Activated CD4-positive, CD25-positive, alpha-beta regulatory T cell treated with anti-CD3 and anti-CD28 coated beads, Interleukin-2, amount 50 U/mL, for 24 hours (primary cell): ENCODE results near the gene RNF41.
"Not testable (repeated sequence)": the region's sequence is repeated elsewhere in the genome, so short reads cannot be mapped to it uniquely, and the experiment has no call there.

ENCODE experiments used
- ATAC-seq, 2 donors: fragments of 150-1000 bp; cut with Tn5 transposase; one replicate each; pipeline ENCODE4 v1.10.0; 2021; ENCODE audit warnings: mild to moderate bottlenecking in 1 of 2, moderate library complexity in 1 of 2

RNF41 gene

GRCh38 chr12:56221757-56222530, at the start of gene RNF41:
RNF41 (minus strand) TSS chr12:56221922; CDS start chr12:56214047, 7,875 bp downstream.
- ATAC-seq = peak; percentile 82 to 83

GRCh38 chr12:56271031-56271430, 49.3 kb upstream of the RNF41 start:
- no peak for ATAC-seq

- ATAC-seq = no peak
Measured at GRCh38 chr12:56267443-56268071, 45.8 kb upstream of the RNF41 start.

- ATAC-seq = peak; percentile 92 to 93
Measured at GRCh38 chr12:56266693-56267442, 45.1 kb upstream of the RNF41 start, which contains the start of gene COQ10A. COQ10A (plus strand) TSS chr12:56266942; CDS start chr12:56267119, 177 bp downstream.

- not testable (repeated sequence) for ATAC-seq
Measured at GRCh38 chr12:56266068-56266692, 44.5 kb upstream of the RNF41 start.

- not testable (repeated sequence) for ATAC-seq
Measured at GRCh38 chr12:56262955-56263354, 41.2 kb upstream of the RNF41 start.

GRCh38 chr12:56261503-56262232, 39.9 kb upstream of the RNF41 start:
- ATAC-seq = no peak

GRCh38 chr12:56260921-56261320, 39.2 kb upstream of the RNF41 start:
- ATAC-seq = no peak

GRCh38 chr12:56260380-56260779, 38.7 kb upstream of the RNF41 start:
- ATAC-seq = no peak

- no peak for ATAC-seq
Measured at GRCh38 chr12:56258820-56259183, 37.1 kb upstream of the RNF41 start.

- ATAC-seq = peak; percentile 95 to 97
Measured at GRCh38 chr12:56258068-56258819, 36.5 kb upstream of the RNF41 start, which contains the start of gene ANKRD52. ANKRD52 (minus strand) TSS chr12:56258384; CDS start chr12:56258269, 115 bp downstream.

- ATAC-seq = peak in 1 of 2 donors; percentile 11
Measured at GRCh38 chr12:56257491-56258067, 35.9 kb upstream of the RNF41 start.

GRCh38 chr12:56257071-56257470, 35.3 kb upstream of the RNF41 start:
- no peak for ATAC-seq

GRCh38 chr12:56256326-56256960, 34.7 kb upstream of the RNF41 start:
- no peak for ATAC-seq

- no peak for ATAC-seq
Measured at GRCh38 chr12:56255671-56256070, 33.9 kb upstream of the RNF41 start.

GRCh38 chr12:56253091-56253490, 31.4 kb upstream of the RNF41 start:
- no peak for ATAC-seq

- no peak for ATAC-seq
Measured at GRCh38 chr12:56252649-56253048, 30.9 kb upstream of the RNF41 start.

GRCh38 chr12:56248711-56249110, 27.0 kb upstream of the RNF41 start:
- ATAC-seq = no peak

- ATAC-seq = no peak
Measured at GRCh38 chr12:56247923-56248322, 26.2 kb upstream of the RNF41 start.

GRCh38 chr12:56244494-56244893, 22.8 kb upstream of the RNF41 start:
- ATAC-seq = no peak
